GM12865 (cell line): ENCODE results near the gene NELFE.
"Not testable (repeated sequence)": the region's sequence is repeated elsewhere in the genome, so short reads cannot be mapped to it uniquely, and the experiment has no call there.

Source experiments
- DNase-seq: peaks from one replicate; pipeline ENCODE4 v3.0.0; 2010; ENCODE audit warnings: low read depth
- H3K4me3 ChIP-seq: 2 replicates; pipeline ENCODE4 v1.5.1; 2011; ENCODE audit warnings: mild to moderate bottlenecking, low read depth, low read length, control low read depth
- CTCF ChIP-seq: IDR thresholded peaks from 2 replicates; pipeline ENCODE4 v1.5.1; 2011; ENCODE audit warnings: low read length, control low read depth, low read depth, inconsistent platforms; ENCODE audit not compliant: insufficient read depth; ENCODE audit errors: missing control alignments

NELFE gene

DNA sequence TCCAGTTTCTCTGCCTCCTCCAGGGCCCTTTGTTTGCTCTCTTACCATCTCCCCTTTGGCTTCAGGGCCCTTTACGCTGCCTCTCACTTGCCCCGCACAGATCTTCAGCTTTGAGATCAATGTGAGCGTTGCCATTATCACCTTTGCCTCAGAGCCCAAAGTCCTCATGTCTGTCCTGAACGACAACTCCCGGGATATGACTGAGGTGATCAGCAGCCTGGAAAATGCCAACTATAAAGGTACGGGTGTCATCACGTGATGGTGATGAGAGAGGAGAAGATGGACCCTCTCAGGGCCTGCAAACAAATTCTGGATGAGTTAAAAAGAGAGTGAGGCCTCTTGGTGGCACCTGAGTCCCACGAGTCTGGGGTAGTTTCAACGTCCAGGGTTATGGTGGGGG, 22.9 kb downstream of the NELFE start:
- no peak overlapping the region for H3K4me3 ChIP-seq
- no peak for DNase-seq
- TF ChIP-seq CTCF: no peak

- DNase-seq: no peak
- no peak overlapping the region for H3K4me3 ChIP-seq
- TF ChIP-seq CTCF: no peak
These were observed 23.8 kb downstream of the NELFE start for GRCh38 chr6:31935021-31935420.

DNA sequence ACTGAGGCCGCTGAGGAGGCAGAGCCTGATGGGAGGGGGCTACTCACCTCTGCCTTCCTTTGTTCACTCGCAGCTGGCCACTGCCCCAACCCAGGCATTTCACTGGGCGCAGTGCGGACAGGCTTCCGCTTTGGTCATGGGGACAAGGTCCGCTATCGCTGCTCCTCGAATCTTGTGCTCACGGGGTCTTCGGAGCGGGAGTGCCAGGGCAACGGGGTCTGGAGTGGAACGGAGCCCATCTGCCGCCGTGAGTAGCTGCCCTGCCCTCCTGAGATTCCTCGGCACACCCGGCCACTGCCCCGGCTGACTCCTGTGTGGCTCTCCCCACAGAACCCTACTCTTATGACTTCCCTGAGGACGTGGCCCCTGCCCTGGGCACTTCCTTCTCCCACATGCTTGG, 25.2 kb downstream of the NELFE start:
- no peak overlapping the region for H3K4me3 ChIP-seq
- DNase-seq: no peak
- no peak for TF ChIP-seq CTCF

GRCh38 chr6:31932137-31932536, 26.6 kb downstream of the NELFE start:
- DNase-seq, H3K4me3 ChIP-seq: not testable (repeated sequence)

- no peak overlapping the region for H3K4me3 ChIP-seq
- TF ChIP-seq CTCF: no peak
- no peak for DNase-seq
These were observed 27.8 kb downstream of the NELFE start for GRCh38 chr6:31930962-31931361.

DNA sequence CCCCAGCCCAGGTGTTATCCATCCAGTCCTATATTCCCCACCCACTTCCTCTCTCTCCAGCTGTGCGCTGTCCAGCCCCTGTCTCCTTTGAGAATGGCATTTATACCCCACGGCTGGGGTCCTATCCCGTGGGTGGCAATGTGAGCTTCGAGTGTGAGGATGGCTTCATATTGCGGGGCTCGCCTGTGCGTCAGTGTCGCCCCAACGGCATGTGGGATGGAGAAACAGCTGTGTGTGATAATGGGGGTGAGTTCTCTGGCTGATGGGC, 30.2 kb downstream of the NELFE start:
- DNase-seq: no peak
- no peak overlapping the region for H3K4me3 ChIP-seq
- no peak for TF ChIP-seq CTCF

GRCh38 chr6:31927863-31928671, 30.7 kb downstream of the NELFE start:
- no peak for TF ChIP-seq CTCF
- no peak overlapping the region for H3K4me3 ChIP-seq
- no peak for DNase-seq
